GM21723 (cell line): Measurements from ENCODE around the gene ANO6.
"Not testable (repeated sequence)": the region's sequence is repeated elsewhere in the genome, so short reads cannot be mapped to it uniquely, and the experiment has no call there.

ENCODE experiments used
- ATAC-seq: cut with Tn5 transposase; IDR thresholded peaks from one replicate; pipeline ENCODE4 v1.9.1; 2021; ENCODE audit warnings: mild to moderate bottlenecking, moderate library complexity; ENCODE audit not compliant: unreplicated experiment

The ANO6 gene

DNA sequence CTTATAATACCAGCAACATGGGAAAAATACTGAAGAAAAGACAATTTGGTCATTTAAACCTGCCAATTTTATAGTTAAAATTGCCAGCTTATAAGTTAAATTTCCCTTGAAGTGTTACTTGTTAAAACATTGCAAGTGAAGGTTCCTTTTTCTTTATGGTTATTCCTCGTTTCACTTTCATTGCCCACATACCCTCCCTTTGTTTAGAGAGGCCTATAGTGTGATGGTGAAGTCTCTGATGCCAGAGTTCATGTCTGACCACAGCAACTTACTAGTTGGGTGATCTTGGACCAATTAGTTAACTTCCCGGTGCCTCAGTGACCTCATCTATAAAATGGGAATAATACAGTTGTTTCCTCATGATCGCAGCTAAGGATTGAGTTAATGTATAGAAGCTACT is 173.5 kb downstream of the ANO6 start:
- ATAC-seq: no peak

GRCh38 chr12:45397499-45397898 is 181.6 kb downstream of the ANO6 start:
- ATAC-seq: not testable (repeated sequence)

- ATAC-seq: no peak
These were observed 182.7 kb downstream of the ANO6 start for GRCh38 chr12:45398552-45398951.

- no peak for ATAC-seq
These were observed 185.1 kb downstream of the ANO6 start for GRCh38 chr12:45400991-45401390.

DNA sequence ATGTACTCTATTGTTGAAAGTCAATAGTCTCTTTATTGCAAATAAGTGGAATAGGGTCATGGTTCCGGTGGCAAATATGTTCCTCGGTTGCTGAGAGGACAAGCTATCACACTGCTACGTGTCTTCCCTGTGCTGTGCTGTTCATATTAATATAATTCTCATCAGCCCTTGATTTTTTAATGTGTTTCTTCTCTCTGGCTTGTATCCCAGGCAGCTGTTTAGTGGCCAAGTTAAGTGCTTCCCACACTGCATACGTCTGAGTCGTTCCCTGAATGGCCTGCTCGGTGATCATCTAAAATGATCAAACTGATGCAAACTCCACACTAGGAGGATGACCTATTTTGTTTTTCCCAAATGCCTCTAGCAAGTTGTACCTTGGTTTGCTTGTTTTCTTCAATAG is 186.4 kb downstream of the ANO6 start:
- ATAC-seq: no peak

DNA sequence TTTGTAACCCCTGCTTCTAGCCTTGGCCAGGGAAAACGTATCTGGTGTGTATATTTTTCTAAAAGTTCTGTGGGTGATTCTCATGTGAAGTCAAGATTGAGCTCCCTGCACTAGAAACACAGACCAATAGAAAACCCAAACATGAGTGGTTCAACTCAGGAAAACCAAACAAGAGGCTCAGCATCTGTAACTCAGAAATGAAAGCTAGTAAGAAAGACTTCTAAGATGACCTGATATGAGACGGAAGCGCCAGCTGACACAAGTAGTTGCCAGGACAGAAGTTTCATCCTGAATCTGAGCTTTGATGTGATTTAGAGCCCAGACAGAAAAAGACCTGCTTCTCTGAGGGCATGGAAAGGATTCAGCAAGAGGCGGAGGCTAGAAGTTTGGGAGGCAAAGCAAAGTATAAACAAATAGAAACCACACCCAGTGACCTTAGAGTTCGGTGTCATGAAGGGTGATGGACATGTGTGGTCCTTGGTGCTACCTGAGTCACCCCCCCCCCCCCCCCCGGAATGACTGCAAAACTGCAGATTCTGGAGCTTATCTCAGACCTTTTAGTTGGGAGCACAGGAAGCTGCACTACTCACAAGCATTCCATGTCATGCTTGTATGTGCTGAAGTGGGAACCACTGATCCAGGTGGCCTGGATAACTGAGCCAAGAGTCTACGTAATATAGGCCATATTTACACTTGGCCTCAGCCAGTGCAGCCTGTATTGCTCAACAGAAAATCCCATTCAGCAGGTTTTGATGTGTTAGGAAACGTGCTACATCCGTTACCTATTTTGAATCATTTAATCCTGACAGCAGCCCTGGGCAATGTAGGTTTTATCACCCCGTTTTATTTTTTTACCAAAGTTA is 191.3 kb downstream of the ANO6 start:
- no peak for ATAC-seq

GRCh38 chr12:45407981-45408728 is 192.3 kb downstream of the ANO6 start:
- no peak for ATAC-seq

GRCh38 chr12:45408729-45409114 is 192.8 kb downstream of the ANO6 start:
- no peak for ATAC-seq

GRCh38 chr12:45409966-45410365 is 194.1 kb downstream of the ANO6 start:
- ATAC-seq: no peak

DNA sequence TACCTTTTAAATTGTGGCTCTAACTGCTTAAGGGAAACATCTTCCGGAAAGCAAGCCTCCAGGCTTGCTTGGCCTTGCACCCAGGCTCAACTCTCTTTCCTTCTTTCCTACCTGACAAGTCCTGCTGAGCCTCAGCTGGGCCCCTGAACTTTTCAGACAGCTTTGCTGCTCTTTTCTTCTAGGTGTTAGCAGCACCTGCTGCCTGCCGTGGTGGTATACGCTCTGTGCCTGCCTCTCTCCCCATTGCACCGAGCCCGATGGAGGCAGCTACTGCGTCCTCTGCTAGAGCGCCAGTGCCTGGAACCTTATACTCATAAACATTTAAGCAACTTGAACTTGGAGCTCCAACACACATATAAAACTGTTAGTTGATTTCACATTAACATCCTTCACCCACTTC is 195.7 kb downstream of the ANO6 start:
- no peak for ATAC-seq

DNA sequence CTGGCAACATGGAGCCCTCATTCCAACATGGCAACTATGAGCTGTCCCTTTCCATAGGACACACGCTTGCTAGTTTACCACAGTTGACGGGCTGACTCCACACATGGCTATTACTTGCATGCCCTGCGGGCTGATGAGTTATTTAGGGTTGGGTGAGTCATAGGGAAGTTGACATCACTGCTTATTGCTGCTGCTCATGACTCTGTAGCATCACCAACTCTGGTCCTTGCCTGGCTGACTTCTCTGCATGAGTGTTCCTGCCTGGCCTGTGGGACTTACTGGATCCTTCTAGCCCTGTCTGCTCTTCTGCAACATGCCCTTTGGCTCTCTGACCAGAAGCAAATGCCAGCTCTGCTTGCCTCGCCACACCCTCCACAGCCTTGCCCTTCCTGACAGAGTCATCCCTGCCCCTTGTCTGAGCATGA is 199.5 kb downstream of the ANO6 start:
- ATAC-seq: peak; percentile 95

- no peak for ATAC-seq
These were observed 200.2 kb downstream of the ANO6 start for GRCh38 chr12:45416126-45416525.

- no peak for ATAC-seq
These were observed 202.6 kb downstream of the ANO6 start for GRCh38 chr12:45418520-45418919.

- ATAC-seq: no peak
These were observed 203.5 kb downstream of the ANO6 start for GRCh38 chr12:45419317-45419814.

DNA sequence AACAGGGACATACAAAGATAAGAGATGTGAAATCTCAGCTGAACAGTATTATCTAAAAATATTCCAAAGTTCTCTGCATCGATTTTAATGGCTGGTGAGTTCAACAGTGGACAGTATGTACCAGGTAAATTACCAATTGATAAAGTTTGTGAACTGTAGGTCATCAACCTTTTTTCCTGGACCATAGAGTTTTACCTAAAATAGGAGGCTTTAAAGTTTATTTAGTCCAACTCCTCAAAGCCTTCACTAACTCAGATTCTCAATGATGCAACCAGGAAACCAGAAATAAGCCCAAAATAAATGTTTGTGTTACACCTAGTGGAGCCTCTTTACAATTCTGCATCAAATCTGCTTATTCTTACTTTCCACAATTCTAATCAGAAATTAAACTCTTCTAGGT is 205.8 kb downstream of the ANO6 start:
- ATAC-seq: no peak

DNA sequence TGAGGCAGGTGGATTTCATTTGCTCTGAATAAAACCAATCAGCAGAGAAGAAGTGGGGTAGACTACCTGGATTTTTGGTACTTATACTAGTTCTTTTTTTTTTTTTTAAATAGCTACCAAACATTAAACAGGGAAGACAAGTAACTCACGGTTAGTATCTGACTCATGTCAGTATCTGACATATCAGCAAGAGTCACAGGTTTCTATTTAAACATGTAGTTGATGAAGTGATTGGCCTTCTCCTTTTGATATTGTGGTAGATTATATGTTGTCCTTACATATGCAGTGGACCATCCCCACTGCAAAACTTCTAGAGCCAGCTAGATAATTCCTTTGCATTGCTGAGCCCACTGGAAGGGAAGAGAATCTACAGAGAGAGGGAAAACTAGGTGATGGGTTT is 208.0 kb downstream of the ANO6 start:
- no peak for ATAC-seq

DNA sequence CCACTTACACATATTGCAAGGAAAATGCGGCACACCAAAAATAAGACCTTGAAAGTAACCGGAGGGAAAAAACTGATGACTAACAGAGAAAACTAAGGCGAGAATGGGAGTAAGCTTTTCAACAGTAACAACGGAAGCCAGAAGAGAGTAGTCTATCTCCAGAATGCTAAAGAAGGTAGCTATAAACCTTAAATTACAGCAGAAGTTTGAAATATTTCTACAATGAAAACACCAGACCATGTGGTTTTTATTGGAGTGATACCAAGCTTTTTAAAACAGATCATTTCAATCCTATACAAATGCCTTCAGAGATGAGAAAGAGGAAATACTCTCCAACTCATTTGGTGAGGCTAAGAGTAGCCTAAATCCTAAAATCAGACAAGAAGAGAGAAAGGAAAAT is 209.5 kb downstream of the ANO6 start:
- no peak for ATAC-seq

GRCh38 chr12:45426294-45426693 is 210.4 kb downstream of the ANO6 start:
- no peak for ATAC-seq

GRCh38 chr12:45427042-45427441 is 211.1 kb downstream of the ANO6 start:
- no peak for ATAC-seq

DNA sequence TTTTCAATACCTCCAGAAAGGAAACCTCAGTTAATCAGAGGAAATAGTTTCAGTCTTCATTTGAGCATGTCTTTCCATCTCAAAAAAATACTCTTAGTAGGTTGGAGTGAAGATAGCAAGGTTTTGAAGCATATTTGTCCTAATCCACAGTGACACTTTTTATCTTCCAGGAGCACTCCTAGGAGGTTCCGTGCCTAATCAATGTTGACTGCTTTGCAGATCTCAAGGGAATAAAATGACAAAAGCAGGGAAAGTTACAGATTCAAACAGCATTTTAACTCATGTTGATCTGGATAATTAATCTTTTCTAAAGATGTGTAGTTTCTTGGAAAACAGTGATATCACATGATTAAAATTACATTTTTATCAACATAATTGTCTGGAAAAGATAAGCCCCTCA is 213.9 kb downstream of the ANO6 start:
- no peak for ATAC-seq

DNA sequence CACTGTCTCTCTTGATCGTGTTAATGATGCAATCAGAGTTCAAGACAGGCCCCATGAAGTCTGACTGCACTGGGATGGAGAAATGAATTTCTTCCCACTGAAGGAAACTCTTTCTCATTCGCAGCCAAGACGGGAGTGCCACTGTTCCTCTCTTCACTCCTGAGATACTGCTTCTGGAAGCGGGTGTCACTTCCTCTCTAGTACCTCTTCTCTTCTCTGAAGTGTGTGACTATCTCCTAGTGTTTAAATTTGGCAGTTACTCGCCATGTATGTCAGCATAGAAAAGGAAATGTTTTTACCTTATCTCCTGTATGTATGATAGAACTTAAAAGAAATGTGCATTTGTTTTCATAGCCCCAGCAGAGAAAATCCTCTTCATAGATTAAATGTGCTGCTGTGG is 215.2 kb downstream of the ANO6 start:
- ATAC-seq: no peak

DNA sequence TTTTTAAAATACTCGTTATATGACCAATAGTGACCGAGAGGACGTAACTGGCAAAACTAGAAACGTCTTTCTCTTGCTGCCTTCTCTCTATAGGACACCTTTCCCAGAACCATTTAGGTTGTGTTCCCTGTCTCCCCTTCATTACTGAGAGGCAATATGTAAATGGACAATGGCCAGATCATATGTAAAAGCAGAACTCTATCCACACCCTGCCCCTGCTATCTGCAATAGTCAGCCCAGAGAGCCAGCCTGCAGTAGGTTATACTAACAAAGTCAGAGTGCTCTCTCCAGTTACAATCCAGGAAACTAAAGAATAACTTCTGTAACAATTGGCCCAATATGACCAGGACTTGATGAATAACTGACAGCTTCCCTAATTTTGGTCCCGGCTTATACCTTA is 216.8 kb downstream of the ANO6 start:
- no peak for ATAC-seq
